Measurements from ENCODE around the gene POLD1. TPM values are rescaled to one million over a fixed set of nuclear protein-coding genes. Genes with fewer than 3 reads are reported as not detected.
A peak's percentile ranks its signal among the peaks of the same experiment; 100 is the strongest.

Gene POLD1
- total RNA-seq, 1 experiment from 2014 or later: 81.9 TPM

- DNase-seq: no peak
- H3K36me3 Mint-ChIP-seq (ENCODE audit: insufficient read depth, unreplicated experiment): peaks cover 10% of the 10 kb centered on the region
- peaks cover 7% of the 10 kb centered on the region for H3K4me1 Mint-ChIP-seq (ENCODE audit: low read depth, unreplicated experiment)
- no peak overlapping the region for H3K27ac Mint-ChIP-seq (ENCODE audit: unreplicated experiment)
- TF ChIP-seq CTCF (IDR thresholded peaks at IDR 0.05; ENCODE audit: unreplicated experiment): no peak
- intact Hi-C loops (cut with micrococcal nuclease; ENCODE audit: unreplicated experiment): no loop called here
- no peaks in the 10 kb centered on the region for H3K9me3 Mint-ChIP-seq (ENCODE audit: low read depth, unreplicated experiment)
- no TSS peak for BruUV-seq (replicated peaks)
- CTCF ChIA-PET: no interaction called here
- peak overlapping the region; percentile 12 for H3K4me3 Mint-ChIP-seq (ENCODE audit: low read depth, unreplicated experiment)
- H3K27me3 Mint-ChIP-seq (ENCODE audit: unreplicated experiment): peaks cover 47% of the 10 kb centered on the region
These were observed 25.4 kb upstream of the POLD1 start for GRCh38 chr19:50358483-50359327.

GRCh38 chr19:50359328-50359818 is 24.8 kb upstream of the POLD1 start:
- no peak for DNase-seq
- intact Hi-C loops (cut with micrococcal nuclease; ENCODE audit: unreplicated experiment): no loop called here
- CTCF ChIA-PET: no interaction called here

GRCh38 chr19:50361290-50362029 is 22.7 kb upstream of the POLD1 start:
- no peak for DNase-seq
- Mint-ChIP-seq H3K4me3 (ENCODE audit: low read depth, unreplicated experiment) (no peak overlapping the region), H3K27me3 (ENCODE audit: unreplicated experiment) (peaks cover 47% of the 10 kb centered on the region), H3K36me3 (ENCODE audit: insufficient read depth, unreplicated experiment) (peaks cover 10% of the 10 kb centered on the region), H3K9me3 (ENCODE audit: low read depth, unreplicated experiment) (no peaks in the 10 kb centered on the region), H3K4me1 (ENCODE audit: low read depth, unreplicated experiment) (peaks cover 7% of the 10 kb centered on the region), H3K27ac (ENCODE audit: unreplicated experiment) (no peak overlapping the region)
- intact Hi-C loops (cut with micrococcal nuclease; ENCODE audit: unreplicated experiment): no loop called here
- TF ChIP-seq CTCF (IDR thresholded peaks at IDR 0.05; ENCODE audit: unreplicated experiment): no peak
- no TSS peak for BruUV-seq (replicated peaks)
- CTCF ChIA-PET: interaction anchor here (0.5 kb wide), 1 partner anchor 204 kb away, joined by 3 read pairs; no protein-coding TSS in a partner anchor

More at GRCh38 chr19:50359328-50359818, 24.8 kb upstream of the POLD1 start:
- no peak for TF ChIP-seq CTCF (IDR thresholded peaks at IDR 0.05; ENCODE audit: unreplicated experiment)
- Mint-ChIP-seq H3K36me3 (ENCODE audit: insufficient read depth, unreplicated experiment) (peaks cover 10% of the 10 kb centered on the region), H3K27me3 (ENCODE audit: unreplicated experiment) (peaks cover 47% of the 10 kb centered on the region), H3K4me1 (ENCODE audit: low read depth, unreplicated experiment) (peaks cover 7% of the 10 kb centered on the region), H3K27ac (ENCODE audit: unreplicated experiment) (no peak overlapping the region), H3K9me3 (ENCODE audit: low read depth, unreplicated experiment) (no peaks in the 10 kb centered on the region), H3K4me3 (ENCODE audit: low read depth, unreplicated experiment) (peak overlapping the region; percentile 12)
- BruUV-seq (replicated peaks): no TSS peak

- intact Hi-C loops (cut with micrococcal nuclease; ENCODE audit: unreplicated experiment): no loop called here
- CTCF ChIA-PET: interaction anchor here (0.5 kb wide), 1 partner anchor 205 kb away, joined by 3 read pairs; no protein-coding TSS in a partner anchor
These were observed 22.1 kb upstream of the POLD1 start for GRCh38 chr19:50362030-50362412.

More at GRCh38 chr19:50362030-50362412, 22.1 kb upstream of the POLD1 start:
- TF ChIP-seq CTCF (IDR thresholded peaks at IDR 0.05; ENCODE audit: unreplicated experiment): no peak
- BruUV-seq (replicated peaks): no TSS peak
- no peaks in the 10 kb centered on the region for H3K9me3 Mint-ChIP-seq (ENCODE audit: low read depth, unreplicated experiment)
- H3K27me3 Mint-ChIP-seq (ENCODE audit: unreplicated experiment): peaks cover 47% of the 10 kb centered on the region
- no peak overlapping the region for H3K27ac Mint-ChIP-seq (ENCODE audit: unreplicated experiment)
- peaks cover 7% of the 10 kb centered on the region for H3K4me1 Mint-ChIP-seq (ENCODE audit: low read depth, unreplicated experiment)
- H3K4me3 Mint-ChIP-seq (ENCODE audit: low read depth, unreplicated experiment): no peak overlapping the region
- peaks cover 8% of the 10 kb centered on the region for H3K36me3 Mint-ChIP-seq (ENCODE audit: insufficient read depth, unreplicated experiment)
- no peak for DNase-seq

Data from Calu3 (cell line).